Middle frontal gyrus (tissue), 1 donor: ENCODE data around the gene KIF17.

Source experiments
- DNase-seq: peaks from one replicate; pipeline ENCODE4 v3.0.0-alpha.2; 2015; ENCODE audit warnings: low spot score; ENCODE audit errors: extremely low spot score

KIF17 gene

GRCh38 chr1:20711285-20712214 is 6.3 kb downstream of the KIF17 start:
- DNase-seq, result no peak

DNA sequence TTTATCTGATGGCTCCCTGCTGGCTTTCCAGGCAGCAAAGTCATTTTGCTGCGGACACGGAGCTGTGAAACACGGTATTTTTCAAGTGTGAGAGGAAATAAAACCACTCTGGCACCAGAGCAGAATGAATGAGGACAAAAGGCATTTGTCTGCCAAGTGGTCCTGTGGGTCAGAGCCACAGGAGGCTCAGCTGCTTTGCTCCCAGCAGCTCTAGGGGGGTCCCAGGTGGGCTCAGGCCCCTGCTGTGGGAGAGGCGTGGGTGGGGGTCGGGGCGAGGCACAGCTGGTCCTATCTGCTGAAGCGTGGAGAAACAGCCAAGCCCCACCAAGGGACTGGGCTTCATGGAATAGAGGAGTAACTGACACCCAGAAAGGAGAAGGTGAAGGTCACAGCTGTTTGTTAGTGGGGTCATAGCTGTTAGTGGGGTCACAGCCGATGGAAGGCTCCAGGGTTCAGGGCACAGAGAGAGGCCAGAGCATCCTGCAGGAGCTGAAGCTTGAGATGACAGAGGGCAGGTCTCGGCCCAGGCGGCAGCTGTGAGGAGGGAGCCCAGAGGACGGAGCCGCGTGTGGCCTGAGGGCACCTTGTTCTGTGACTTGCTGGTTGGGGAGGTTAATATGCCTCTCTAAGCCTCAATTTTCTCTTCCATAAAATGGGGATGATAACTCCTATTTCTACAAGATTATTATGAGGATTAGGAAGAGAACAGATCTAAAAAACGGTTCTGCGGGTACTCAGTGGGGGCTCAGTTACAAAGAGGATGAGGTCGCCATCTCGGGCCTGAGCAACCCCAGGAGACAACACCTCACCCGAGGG is 7.1 kb downstream of the KIF17 start:
- DNase-seq, result no peak

DNA sequence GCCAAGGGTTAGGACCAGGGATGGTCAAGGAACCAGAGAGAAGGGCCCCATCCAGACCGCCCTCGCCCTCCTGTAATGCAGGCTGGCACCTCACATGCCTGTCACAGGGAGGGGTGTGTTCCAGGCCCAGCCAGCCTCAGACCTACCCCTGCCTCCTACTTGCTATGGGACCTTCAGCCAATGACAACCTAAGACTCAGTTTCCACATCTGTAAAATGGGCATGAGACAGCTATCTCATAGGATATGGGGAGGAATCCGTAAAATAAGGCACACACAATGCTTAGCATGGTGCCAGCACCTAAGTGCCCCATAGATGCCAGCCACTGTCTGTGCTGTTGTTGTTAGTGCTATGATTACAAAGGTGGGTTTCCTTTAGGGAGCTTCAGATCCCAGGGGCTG is 7.9 kb downstream of the KIF17 start:
- no peak for DNase-seq

DNA sequence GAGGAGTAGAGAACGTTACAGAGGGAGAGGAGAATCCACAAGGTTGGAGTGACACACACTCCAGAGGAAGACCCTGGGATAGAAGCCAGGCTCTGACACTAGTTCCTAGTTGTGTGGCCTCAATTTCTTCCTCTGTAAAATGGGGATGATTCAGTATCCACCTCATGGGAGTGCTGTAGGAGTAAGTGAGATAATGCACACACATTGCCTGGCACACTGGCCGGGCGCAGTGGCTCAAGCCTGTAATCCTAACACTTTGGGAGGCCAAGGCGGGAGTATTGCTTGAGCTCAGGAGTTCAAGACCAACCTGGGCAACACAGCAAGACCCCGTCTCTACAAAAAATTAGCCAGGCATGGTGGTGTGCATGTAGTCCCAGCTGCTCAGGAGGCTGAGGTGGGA is 8.9 kb downstream of the KIF17 start:
- DNase-seq, result no peak

GRCh38 chr1:20708057-20708456 is 9.8 kb downstream of the KIF17 start:
- no peak for DNase-seq

- DNase-seq, result no peak
Measured at GRCh38 chr1:20706841-20707240, 11.0 kb downstream of the KIF17 start.

- no peak for DNase-seq
Measured at GRCh38 chr1:20705203-20705755, 12.5 kb downstream of the KIF17 start.

DNA sequence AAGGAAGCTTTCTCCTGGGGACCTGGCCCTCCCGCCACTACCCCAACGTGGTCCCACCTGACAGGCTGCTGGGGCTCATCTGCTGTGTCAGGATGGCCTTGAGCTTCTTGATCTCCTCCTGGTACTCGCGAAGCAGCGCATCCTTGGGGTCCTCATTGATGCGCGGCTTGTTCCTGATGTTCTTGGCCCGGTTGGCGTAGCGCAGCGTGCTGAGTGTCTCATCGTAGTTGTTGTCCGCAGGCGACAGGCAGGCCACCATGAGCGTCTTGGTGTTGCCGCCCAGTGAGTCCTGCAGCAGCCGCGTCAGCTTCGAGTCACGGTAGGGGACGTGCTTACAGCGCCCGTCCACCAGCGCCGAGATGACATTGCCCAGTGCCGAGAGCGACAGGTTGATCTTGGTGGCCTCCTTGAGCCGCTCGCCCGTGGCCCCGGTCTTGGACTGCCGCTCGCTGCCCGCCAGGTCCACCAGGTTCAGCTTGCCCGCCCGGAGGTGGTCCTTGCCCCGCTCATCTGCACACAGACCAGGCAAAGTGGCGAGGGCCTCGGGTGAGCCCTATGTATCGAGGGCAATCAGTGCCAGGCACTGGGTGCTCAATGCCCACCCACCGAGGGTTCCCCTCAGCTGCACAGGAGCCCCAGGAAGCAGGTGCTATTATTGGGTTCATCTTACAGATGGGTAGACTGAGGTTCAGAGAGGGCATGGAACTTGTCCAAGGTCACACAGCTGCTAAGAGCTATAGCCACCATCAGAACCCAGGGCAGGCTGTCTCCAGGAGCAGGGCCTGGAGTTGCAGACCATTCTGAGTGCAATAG is 13.2 kb downstream of the KIF17 start:
- DNase-seq, result no peak

DNA sequence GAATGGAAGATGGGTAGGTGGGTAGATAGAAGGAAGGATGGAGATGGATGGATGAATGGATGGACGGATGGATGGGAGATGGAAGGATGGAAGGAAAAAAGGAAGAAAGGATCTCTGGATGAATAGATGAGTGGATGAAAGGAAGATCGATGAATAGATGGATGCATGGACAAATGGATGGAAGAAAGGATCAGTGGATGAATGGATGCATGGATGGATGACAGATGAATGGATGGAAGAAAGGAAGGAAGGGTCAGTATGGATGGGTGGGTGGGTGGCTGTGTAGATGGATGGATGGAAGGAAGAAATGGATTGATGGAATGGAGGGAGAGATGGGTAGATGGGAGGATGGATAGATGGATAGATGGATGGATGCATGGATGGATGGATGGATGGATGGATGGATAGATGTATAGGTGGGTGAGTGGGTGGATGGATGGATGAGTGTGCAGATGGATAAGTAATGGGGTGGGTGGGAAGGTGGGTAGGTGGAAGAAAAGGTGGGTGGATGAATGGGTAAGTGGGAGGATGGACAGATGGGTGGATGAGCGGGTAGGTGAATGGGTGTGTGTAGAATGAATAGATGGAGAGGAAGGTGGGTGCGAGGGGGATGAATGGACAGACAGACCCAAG is 14.6 kb downstream of the KIF17 start:
- DNase-seq, result no peak

DNA sequence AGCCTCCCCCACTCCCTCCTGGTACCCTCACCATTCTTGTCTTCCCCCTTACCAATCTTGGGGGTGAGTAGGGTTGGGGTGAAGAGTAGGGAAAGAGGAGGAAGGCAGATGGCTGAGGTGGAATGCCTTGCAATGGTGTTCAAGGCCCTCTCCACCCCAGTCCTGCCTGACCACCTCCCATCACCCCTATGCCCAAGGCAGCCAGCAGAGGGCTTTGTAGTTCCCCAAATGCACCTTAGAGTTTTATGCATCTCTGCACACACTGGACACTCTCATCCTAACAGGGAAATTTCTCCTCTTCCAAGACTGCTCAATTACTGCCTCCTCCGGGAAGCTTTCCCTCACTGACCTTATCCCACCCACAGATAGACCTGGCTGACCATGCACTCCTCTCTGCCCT is 15.4 kb downstream of the KIF17 start:
- DNase-seq, result no peak

- no peak for DNase-seq
Measured at GRCh38 chr1:20701847-20702246, 16.0 kb downstream of the KIF17 start.

- no peak for DNase-seq
Measured at GRCh38 chr1:20701446-20701845, 16.4 kb downstream of the KIF17 start.

DNA sequence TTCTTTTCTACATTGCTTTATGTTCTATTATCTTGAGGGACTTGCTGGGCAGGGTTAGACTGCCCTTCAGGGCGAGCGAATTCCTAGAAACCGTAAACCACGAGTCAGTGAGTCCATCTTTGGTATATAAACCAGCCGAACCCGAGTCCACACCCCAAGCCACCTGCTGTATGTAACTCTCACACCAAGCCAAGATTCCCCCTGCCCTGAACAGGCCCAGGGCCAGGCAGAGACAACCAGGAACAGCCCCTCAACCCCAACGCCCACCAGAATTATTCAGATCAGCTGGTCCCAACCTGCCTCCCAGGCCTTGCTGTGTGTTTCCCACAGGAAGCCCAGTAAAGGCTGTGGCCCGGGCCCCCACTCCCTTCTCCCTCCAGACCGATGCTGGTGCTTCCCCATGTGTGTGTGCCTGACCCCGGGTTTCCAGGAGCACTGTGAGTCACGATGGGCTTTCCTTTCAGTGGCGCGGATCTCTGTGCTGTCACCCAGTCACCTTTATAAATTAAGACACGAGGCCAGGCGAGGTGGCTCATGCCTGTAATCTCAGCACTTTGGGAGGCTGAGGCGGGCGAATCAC is 17.1 kb downstream of the KIF17 start:
- no peak for DNase-seq

DNA sequence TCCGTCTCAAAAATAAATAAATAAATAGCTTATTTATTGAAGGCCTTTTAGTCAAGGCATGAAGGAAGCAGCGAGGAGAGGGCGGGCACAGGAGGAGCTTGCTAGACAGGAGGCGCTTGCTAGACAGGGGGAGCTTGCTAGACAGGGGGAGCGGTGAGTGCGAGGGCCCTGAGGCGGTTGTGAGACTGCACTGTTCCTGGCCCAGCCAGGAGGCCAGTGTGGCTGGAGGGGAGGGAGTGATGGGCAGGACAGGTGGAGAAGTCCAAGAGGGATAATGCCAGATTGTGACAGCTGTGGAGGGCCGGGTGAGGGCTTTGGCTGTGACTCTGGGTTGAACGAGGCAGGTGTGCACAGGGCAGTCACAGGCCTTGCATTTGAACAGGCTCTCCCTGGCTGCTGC is 18.2 kb downstream of the KIF17 start:
- DNase-seq, result no peak

DNA sequence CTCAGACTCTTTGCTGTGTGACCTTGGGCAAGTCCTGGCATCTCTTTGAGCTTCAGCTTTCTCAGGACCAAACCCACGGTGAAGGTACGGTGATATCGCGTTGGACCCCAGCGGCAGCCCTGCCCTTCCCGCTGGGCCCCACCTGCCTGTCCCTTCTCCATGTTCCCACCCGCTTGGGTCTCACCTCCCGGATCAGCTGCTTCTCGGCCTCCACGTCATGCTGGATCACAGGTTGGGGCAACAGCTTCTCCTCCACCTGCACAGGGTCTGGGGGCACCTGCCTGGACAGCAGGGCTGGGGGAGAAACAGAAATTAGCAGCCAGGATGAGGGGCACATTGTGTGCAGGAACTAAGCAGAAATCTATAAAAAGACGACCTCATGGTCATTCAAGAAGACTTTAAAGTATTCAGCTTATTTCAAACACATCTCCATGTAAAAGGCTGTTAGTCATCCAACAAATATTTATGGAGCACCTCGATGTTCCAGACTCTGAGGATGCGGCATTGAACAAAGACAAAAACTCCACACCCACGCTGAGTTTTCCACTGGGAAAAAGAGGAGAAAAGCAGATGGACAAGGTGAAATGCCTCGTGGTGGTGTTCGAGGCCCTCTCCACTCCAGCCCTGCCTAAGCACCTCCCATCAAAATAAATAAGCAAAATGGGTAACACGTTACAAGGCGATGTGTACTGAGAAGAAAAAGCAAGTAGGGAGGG is 19.5 kb downstream of the KIF17 start:
- no peak for DNase-seq

DNA sequence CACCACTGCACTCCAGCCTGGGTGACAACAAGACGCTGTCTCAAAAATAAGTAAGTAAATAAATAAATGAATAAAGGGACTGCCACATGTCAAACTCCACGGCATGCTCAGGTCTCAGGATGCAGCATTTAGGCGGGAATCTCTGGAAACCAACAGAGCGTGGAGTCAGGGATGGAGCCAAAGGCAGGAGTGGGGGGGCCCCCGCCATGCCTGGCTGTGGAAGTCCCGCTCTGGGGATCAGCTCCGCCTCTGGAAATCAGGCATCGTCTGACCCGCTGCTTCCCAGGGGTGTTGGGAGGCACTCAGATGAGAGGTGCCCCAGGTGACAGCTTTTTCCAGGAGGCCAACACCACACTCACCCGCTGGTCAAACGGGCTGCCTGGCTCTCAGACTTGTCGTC is 20.2 kb downstream of the KIF17 start:
- no peak for DNase-seq

DNA sequence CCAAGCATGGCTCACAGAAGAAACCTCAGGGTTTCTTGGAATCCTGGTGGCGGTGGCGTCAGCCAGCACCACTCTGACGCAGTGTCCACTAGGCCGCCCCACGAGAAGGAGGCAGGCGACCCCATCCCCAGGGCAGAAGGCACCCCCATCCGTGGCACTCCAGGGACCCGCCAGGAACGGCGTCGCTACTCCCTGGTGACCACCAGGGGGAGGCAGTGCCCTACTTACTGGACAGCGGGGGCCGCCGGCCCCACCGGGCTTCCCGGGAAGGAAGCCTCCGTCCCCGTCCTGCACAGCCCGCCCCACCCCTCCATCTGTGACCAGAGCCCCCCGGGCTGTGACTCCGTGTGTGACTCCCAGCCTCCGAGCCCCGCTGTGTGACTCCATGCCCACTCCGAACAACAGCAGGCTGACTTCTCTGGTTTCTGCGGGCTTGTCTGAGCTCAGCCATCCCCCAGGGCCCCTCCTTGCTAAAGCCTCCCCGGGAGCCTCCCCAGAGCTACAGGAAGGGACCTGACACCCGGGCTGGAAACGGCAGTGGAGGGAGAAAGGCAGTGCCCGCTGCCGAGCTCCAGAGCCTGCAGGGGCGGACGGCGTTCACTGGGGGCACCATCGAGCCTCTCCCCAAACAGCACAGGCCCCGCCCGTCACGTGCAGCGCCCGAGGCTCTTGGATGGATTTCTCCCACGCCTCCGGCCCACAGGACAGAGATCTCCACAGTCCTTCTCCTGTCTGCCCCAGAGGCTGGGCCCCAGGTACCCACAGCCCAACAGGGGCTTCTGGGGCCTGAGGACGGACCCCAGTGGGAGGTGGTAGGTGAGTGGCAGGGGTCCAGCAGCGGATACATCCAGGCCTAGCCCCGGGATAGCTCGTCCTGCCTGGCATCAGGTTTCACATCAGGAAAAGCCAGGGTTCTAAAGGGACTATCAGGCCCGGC is 21.1 kb downstream of the KIF17 start:
- DNase-seq, result peak; percentile 53

- DNase-seq, result no peak
Measured at GRCh38 chr1:20695515-20695914, 22.3 kb downstream of the KIF17 start.

GRCh38 chr1:20693623-20694022 is 24.2 kb downstream of the KIF17 start:
- no peak for DNase-seq
